Fibroblast of pulmonary artery (primary cell): ENCODE data around the gene OR52B2.
A peak's percentile ranks its signal among the peaks of the same experiment; 100 is the strongest.

Experiments used
- DNase-seq: peaks from one replicate; pipeline ENCODE4 v3.0.0-alpha.2; 2010; ENCODE audit warnings: low read depth
- H3K4me3 ChIP-seq: replicated peaks from 2 replicates; pipeline ENCODE4 v1.5.1; 2011; ENCODE audit warnings: low read depth, mild to moderate bottlenecking, control low read depth, low read length, moderate library complexity
- CTCF ChIP-seq: IDR thresholded peaks from 2 replicates; pipeline ENCODE4 v1.5.1; 2011; ENCODE audit warnings: mild to moderate bottlenecking, control low read depth, low read length, inconsistent platforms; ENCODE audit errors: missing control alignments

OR52B2 gene

GRCh38 chr11:6129011-6129410, 41.1 kb downstream of the OR52B2 start:
- H3K4me3 ChIP-seq, result no peak overlapping the region
- TF ChIP-seq CTCF, result no peak
- no peak for DNase-seq

- TF ChIP-seq CTCF, result no peak
- no peak overlapping the region for H3K4me3 ChIP-seq
- peak; percentile 12 for DNase-seq
Measured at GRCh38 chr11:6127881-6128280, 42.2 kb downstream of the OR52B2 start.

- no peak for DNase-seq
- no peak overlapping the region for H3K4me3 ChIP-seq
- no peak for TF ChIP-seq CTCF
Measured at GRCh38 chr11:6124245-6124644, 45.9 kb downstream of the OR52B2 start.
